GM12891 (cell line): Measurements from ENCODE around the gene PPP6R1. TPM values are rescaled to one million over a fixed set of nuclear protein-coding genes. Genes with fewer than 3 reads are reported as not detected.

Experiments
- DNase-seq: peaks from one replicate; pipeline ENCODE4 v3.0.0; 2011; ENCODE audit warnings: low spot score; ENCODE audit not compliant: insufficient read length
- FAIRE-seq: peaks from 2 replicates; lab custom pipeline; 2011; peaks lifted over from hg19 to GRCh38; lab: Jason Lieb, UNC
- PAX5 ChIP-seq: IDR thresholded peaks from 2 replicates; pipeline ENCODE4 v1.6.1; 2011; ENCODE audit warnings: low read length, moderate library complexity, mild to moderate bottlenecking; ENCODE audit not compliant: insufficient read depth, severe bottlenecking
- POLR2A ChIP-seq: IDR thresholded peaks from 2 replicates; pipeline ENCODE4 v1.6.1; 2011; ENCODE audit warnings: low read depth, low read length, control low read depth
- POLR2AphosphoS5 ChIP-seq: IDR thresholded peaks from 2 replicates; pipeline ENCODE4 v1.6.1; 2011; ENCODE audit warnings: low read depth, low read length, control low read depth
- POU2F2 ChIP-seq: IDR thresholded peaks from 2 replicates; pipeline ENCODE4 v1.6.1; 2011; ENCODE audit warnings: low read depth, mild to moderate bottlenecking, control low read depth, low read length, moderate library complexity
- SPI1 ChIP-seq: IDR thresholded peaks from 2 replicates; pipeline ENCODE4 v1.6.1; 2011; ENCODE audit warnings: low read depth, low read length, control low read depth
- TAF1 ChIP-seq: IDR thresholded peaks from 2 replicates; pipeline ENCODE4 v1.6.1; 2011; ENCODE audit warnings: low read depth, low read length, control low read depth
- polyA plus RNA-seq: library from polyadenylated mRNA; unstranded; fragments of >200 nt; gene quantifications from one replicate; pipeline ENCODE4 v1.2.1, GENCODE V29; 2012; ENCODE audit warnings: low read depth, missing spikeins, inconsistent platforms; ENCODE audit not compliant: missing spikeins

Gene PPP6R1
- polyA plus RNA-seq: 60.0 TPM

GRCh38 chr19:55258828-55259539 is at the start of gene PPP6R1:
Gene PPP6R1, minus strand, starts transcription at chr19:55259017. Its CDS starts 11,914 bp downstream, at chr19:55247103.
- FAIRE-seq: peak; percentile 98
- peak; percentile 93 for DNase-seq
- TF ChIP-seq SPI1 (0 out of 2 replicates have a peak, but pooled peaks have one; percentile 39), PAX5 (peak; percentile 2), POLR2A (peak; percentile 91), POLR2AphosphoS5 (peak; percentile 59; the same call in 1 of the 2 replicates), TAF1 (peak; percentile 97), POU2F2 (peak; percentile 62)

GRCh38 chr19:55308281-55308680 is 49.5 kb upstream of the PPP6R1 start:
- TF ChIP-seq POU2F2 (no peak), SPI1 (no peak), POLR2A (no peak), TAF1 (no peak), POLR2AphosphoS5 (no peak), PAX5 (no peak)
- DNase-seq (no peak), FAIRE-seq (peak; percentile 63)

DNA sequence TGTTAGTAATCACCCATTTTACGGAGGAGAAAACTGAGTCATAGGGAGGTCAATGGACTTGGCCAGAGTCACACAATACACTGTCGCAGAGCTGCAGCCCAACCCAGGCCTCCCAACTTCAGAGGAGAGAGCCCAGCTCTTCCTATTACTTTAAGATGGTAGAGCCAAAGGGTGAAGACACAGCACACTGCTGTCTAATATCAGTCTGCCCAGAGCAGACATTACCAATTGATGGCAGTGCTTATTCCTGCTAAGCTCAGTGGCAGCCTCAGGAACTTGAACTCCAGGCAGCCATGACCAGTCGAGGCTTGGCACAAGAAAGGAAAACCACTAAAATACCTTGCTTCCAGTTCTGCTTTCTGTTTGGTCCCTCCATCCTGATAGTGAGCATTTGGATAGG is 47.9 kb upstream of the PPP6R1 start:
- DNase-seq: no peak
- FAIRE-seq: no peak
- TF ChIP-seq TAF1 (no peak), PAX5 (no peak), POLR2AphosphoS5 (no peak), POLR2A (no peak), SPI1 (no peak), POU2F2 (no peak)

DNA sequence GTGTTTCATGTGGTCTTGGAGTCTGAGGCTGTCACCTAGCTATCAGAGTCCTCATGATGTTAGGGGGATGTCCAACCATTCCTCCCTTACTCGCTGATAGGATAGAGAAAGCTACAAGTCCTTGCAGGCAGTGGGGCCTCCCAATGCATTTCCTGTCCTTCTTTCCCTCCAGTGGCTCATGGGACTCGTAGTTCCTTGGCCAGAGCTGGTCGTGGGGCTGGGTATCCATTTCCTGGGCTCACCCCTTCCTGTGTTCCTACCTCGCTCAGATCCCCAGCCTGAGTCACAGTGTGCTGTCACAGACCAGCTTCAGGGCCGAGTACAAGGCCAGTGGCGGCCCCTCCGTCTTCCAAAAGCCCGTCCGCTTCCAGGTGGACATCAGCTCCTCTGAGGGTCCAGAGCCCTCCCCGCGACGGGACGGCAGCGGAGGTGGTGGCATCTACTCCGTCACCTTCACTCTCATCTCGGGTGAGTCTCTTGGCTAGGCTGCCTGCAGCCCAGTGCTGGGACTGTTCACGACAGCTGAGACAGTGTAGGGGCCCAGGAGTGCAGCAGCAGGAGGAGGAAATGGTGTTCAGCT is 47.3 kb upstream of the PPP6R1 start:
- TF ChIP-seq POLR2A: no peak
- TF ChIP-seq POLR2AphosphoS5: no peak
- TF ChIP-seq POU2F2: no peak
- no peak for TF ChIP-seq SPI1
- no peak for TF ChIP-seq PAX5
- no peak for TF ChIP-seq TAF1
- DNase-seq (no peak), FAIRE-seq (no peak)

DNA sequence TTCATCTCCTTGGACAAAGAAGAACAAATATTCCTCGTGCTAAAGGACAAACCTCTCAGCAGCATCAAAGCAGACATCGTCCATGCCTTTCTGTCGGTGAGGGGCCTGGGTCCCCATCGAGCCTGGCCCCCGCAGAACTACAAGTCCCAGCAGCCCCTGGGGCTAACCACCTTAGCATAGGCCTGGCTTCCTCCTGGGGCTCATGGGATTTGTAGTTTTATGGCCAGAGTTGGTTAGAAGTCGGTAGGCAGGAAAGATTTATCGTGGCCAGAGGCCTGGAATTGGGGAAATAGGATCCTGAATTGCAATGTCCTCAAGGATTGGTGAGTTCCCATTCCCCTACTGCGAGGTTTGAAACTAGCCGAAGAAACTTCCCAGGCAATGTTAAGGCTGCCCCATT is 46.7 kb upstream of the PPP6R1 start:
- FAIRE-seq (no peak), DNase-seq (peak; percentile 59)
- TF ChIP-seq PAX5 (no peak), POLR2A (no peak), SPI1 (no peak), TAF1 (no peak), POLR2AphosphoS5 (no peak), POU2F2 (no peak)

DNA sequence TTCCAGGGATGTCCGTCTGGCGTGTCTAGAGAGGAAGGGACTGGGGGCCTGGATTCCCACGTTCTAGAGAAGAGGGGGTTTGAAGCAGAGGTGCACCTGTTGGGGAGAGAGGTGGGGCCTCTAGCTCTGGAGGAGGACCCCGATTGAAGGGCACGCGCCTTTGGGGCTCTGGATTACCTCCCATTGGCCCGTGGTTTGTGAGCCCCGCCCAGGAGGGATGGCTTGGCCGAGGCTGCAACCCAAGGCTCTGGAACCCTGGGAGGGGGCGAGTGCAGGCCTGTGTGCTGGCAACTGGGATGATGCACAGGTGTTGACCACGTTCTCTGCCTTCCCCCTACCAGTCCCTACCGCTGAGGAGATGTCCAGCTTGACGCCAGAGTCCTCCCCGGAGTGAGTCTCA is 46.2 kb upstream of the PPP6R1 start:
- TF ChIP-seq TAF1 (no peak), SPI1 (no peak), POLR2AphosphoS5 (no peak), POLR2A (no peak), PAX5 (no peak), POU2F2 (no peak)
- DNase-seq (no peak), FAIRE-seq (no peak)

DNA sequence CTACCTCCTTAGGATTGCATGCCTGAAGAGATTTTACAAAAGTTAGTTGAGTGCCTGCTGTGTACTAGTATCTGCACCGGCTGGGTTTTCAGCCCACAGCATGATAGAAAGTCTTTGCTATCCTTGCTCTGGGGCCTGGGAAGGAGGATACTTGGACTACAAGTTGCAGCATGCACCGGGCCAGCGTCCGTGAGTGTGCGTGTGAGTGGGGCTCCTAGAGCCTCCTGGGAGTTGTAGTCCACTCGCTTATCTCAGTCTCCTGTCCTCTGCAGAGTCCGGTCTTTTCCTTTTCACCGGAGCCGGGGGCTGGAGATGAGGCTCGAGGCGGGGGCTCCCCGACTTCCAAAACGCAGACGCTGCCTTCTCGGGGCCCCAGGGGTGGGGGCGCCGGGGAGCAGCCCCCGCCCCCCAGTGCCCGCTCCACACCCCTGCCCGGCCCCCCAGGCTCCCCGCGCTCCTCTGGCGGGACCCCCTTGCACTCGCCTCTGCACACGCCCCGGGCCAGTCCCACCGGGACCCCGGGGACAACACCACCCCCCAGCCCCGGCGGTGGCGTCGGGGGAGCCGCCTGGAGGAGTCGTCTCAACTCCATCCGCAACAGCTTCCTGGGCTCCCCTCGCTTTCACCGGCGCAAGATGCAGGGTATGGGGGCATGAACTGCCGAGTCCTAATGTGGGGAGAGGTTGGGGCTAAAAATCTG is 45.6 kb upstream of the PPP6R1 start:
- FAIRE-seq (no peak), DNase-seq (no peak)
- TF ChIP-seq SPI1: no peak
- TF ChIP-seq TAF1: no peak
- TF ChIP-seq POLR2AphosphoS5: no peak
- TF ChIP-seq POLR2A: no peak
- TF ChIP-seq POU2F2: no peak
- TF ChIP-seq PAX5: no peak

DNA sequence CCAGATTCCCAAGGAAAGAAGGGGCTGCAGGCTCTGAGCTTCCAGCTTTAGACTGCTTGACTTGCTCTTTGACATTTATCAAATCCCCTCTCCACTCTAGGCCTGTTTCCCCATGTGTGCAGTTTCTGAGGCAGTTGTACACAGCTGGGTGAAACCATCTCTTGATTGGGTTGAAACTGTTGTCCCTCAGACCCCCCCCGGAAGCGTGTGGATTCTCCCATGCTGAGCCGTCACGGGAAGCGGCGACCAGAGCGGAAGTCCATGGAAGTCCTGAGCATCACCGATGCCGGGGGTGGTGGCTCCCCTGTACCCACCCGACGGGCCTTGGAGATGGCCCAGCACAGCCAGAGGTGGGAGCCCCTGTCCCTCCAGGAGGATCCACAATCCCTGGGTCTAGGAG is 44.7 kb upstream of the PPP6R1 start:
- TF ChIP-seq POLR2A (no peak), POU2F2 (no peak), PAX5 (no peak), POLR2AphosphoS5 (no peak), SPI1 (no peak), TAF1 (no peak)
- DNase-seq (no peak), FAIRE-seq (no peak)
